Astrocyte (in vitro differentiated cells and primary cell): ENCODE results near the gene TRAK2.

Experiments used
- EZH2 ChIP-seq: IDR thresholded peaks from 2 replicates; pipeline ENCODE4 v1.6.1; 2012; ENCODE audit warnings: mild to moderate bottlenecking, low read length, inconsistent platforms; ENCODE audit not compliant: insufficient read depth
- TF ChIP-seq, protein P1 (sequence below): IDR thresholded peaks from 2 replicates; pipeline ENCODE4 v1.5.1; 2011; ENCODE audit warnings: low read depth, mild to moderate bottlenecking, inconsistent platforms, low read length, moderate library complexity; ENCODE audit not compliant: insufficient read depth

DNA sequence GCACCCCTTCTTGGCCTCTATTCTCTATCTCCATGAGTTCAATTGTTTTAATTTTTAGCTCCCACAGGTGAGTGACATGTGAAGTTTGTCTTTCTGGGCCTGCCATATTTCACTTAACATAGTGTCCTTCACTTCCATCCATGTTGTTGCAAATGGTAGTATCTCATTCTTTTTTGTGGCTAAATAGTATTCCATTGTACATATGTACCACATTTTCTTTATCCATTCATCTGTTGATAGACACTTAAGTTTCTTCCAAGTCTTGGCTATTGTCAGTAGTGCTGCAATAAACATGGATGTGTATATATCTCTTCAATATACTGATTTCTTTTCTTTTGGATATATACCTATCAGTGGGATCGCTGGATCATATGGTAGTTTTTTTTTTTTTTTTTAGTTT is 9.3 kb upstream of the TRAK2 start:
- TF ChIP-seq, protein P1, sequence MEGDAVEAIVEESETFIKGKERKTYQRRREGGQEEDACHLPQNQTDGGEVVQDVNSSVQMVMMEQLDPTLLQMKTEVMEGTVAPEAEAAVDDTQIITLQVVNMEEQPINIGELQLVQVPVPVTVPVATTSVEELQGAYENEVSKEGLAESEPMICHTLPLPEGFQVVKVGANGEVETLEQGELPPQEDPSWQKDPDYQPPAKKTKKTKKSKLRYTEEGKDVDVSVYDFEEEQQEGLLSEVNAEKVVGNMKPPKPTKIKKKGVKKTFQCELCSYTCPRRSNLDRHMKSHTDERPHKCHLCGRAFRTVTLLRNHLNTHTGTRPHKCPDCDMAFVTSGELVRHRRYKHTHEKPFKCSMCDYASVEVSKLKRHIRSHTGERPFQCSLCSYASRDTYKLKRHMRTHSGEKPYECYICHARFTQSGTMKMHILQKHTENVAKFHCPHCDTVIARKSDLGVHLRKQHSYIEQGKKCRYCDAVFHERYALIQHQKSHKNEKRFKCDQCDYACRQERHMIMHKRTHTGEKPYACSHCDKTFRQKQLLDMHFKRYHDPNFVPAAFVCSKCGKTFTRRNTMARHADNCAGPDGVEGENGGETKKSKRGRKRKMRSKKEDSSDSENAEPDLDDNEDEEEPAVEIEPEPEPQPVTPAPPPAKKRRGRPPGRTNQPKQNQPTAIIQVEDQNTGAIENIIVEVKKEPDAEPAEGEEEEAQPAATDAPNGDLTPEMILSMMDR = no peak
- TF ChIP-seq EZH2 = no peak
